H1 (cell line): ENCODE measurements around the gene RPS6KA4. TPM values are rescaled to one million over a fixed set of nuclear protein-coding genes. Genes with fewer than 3 reads are reported as not detected.

Source experiments
- JUN ChIP-seq: IDR thresholded peaks from 2 replicates; pipeline ENCODE4 v1.6.1; 2011; ENCODE audit warnings: low read depth, mild to moderate bottlenecking, improper control_type of control experiment, low read length
- NANOG ChIP-seq: IDR thresholded peaks from 2 replicates; pipeline ENCODE4 v1.6.1; 2011; ENCODE audit warnings: low read length, low read depth, mild to moderate bottlenecking, inconsistent platforms; ENCODE audit not compliant: insufficient read depth, poor library complexity, severe bottlenecking
- RAD21 ChIP-seq, 2 experiments: IDR thresholded peaks in 1 of 2; conservative IDR thresholded peaks in 1 of 2; 2 replicates each; pipeline ENCODE4 v1.6.1; 2011; ENCODE audit warnings: low read depth in 2 of 2, low read length in 2 of 2, improper control_type of control experiment in 1 of 2, inconsistent platforms in 1 of 2, mild to moderate bottlenecking in 1 of 2, moderate library complexity in 1 of 2
- polyA plus RNA-seq, 7 experiments: library from polyadenylated mRNA; depleted of rRNA in 3 of 7; stranded (reverse) in 5 of 7; unstranded in 2 of 7; fragments of >200 nt in 5 of 7; fragments of 200-250 nt in 2 of 7; gene quantifications; 1 replicate in 5 of 7; 2 replicates in 1 of 7; 4 replicates in 1 of 7; pipeline versions ENCODE4 v1.2.1 to v1.2.3, GENCODE V29; 2011 to 2013; ENCODE audit warnings: missing spikeins in 2 of 7, mixed read lengths in 2 of 7
- total RNA-seq: library from RNA; stranded (reverse); fragmentation: NEBNext Ultra II Directional; extraction: Animal tissue kit (Norgen Biotek cat#: 25700); gene quantifications from 2 replicates; pipeline ENCODE4 v1.2.1, GENCODE V29; 2021
- TF ChIP-seq, protein P1 (sequence below): IDR thresholded peaks from 2 replicates; pipeline ENCODE4 v1.6.1; 2011; ENCODE audit warnings: low read length, improper control_type of control experiment

The RPS6KA4 gene
- total and polyA plus RNA-seq, 2 of the 8 experiments (the other 6 are each of a cell fraction or from before 2014, with no cell fraction given), result 8.2 to 12.6 TPM

DNA sequence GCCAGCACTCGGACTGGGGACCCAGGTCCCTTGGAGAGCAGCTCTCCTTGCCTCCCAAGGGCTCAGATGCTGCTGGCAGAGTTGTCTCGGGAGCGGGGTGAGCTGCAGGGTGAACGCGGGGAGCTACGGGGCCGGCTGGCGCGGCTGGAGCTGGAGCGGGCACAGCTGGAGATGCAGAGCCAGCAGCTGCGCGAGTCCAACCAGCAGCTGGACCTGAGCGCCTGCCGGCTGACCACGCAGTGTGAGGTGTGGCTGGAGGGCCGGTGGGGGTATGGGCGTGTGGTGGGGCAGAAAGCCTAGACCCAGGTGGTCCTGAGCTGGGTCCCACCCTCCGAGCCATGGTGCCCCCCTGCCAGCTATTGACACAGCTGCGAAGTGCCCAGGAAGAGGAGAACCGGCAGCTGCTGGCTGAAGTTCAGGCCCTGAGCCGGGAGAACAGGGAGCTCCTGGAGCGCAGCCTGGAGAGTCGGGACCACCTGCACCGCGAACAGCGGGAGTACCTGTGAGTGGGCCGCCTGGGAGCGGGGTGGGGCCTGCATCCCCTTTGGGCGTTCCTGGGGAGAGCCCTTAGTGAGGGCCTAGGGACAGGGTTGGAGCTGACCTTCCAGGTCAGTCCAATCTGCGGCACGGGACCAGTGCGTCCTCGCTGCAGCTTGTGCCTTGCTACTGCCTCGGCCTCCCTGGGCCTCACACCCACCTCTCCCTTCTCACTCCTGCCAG, 5.8 kb upstream of the RPS6KA4 start (continued):
- TF ChIP-seq RAD21 (IDR thresholded peaks at IDR 0.05 in 1 of 2, conservative IDR thresholded peaks at IDR 0.05 in 1 of 2; ENCODE audit: low read depth in 2 of 2, low read length in 2 of 2) (no peak), NANOG (no peak), JUN (no peak)
- TF ChIP-seq, protein P1, sequence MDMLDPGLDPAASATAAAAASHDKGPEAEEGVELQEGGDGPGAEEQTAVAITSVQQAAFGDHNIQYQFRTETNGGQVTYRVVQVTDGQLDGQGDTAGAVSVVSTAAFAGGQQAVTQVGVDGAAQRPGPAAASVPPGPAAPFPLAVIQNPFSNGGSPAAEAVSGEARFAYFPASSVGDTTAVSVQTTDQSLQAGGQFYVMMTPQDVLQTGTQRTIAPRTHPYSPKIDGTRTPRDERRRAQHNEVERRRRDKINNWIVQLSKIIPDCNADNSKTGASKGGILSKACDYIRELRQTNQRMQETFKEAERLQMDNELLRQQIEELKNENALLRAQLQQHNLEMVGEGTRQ, result no peak
- TF ChIP-seq, all 59 proteins: peak for 0
